ENCODE measurements around the gene C15orf62. TPM values are rescaled to one million over a fixed set of nuclear protein-coding genes. Genes with fewer than 3 reads are reported as not detected.

C15orf62 gene
- total RNA-seq, 1 donor from 2014 or later = 0.40 TPM

DNA sequence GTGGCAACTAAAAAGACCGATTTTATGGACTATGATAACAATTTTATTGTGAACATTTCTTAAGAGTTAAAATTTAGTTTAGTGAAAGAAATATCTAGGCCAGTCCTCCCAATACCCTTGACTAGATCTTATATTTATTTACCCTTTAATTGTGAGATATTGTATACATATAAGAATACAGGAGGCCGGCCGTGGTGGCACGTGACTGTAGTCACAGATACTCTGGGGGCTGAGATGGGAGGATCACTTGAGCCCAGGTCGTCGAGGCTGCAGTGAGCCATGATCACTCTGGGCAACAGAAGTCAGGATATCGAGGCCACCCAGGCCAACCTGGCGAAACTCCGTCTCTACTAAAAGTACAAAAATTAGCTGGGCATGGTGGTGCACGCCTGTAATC lies 14.0 kb upstream of the C15orf62 start:
- DNase-seq (ENCODE audit: low read depth in 2 of 2) = no peak

DNA sequence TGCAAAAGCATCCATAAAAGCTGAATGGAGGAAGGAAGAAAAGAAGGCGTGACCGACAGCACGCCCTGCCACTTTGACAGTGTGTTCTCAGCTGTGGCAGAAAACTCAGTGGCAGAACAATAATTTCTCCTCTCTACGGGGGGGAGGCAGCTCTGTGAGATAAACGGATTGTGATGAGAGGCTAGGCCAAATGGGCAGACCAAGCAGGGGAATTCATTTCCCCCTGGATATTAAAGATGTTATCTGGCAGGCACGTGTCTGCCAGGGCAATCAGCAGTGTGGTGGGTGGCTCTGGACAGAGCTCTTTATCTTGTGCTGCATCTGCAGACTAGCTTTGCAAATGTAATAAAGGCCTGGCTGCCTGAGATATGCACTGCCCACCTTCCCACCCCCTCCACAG lies 12.8 kb upstream of the C15orf62 start:
- DNase-seq (ENCODE audit: low read depth in 2 of 2) = no peak

DNA sequence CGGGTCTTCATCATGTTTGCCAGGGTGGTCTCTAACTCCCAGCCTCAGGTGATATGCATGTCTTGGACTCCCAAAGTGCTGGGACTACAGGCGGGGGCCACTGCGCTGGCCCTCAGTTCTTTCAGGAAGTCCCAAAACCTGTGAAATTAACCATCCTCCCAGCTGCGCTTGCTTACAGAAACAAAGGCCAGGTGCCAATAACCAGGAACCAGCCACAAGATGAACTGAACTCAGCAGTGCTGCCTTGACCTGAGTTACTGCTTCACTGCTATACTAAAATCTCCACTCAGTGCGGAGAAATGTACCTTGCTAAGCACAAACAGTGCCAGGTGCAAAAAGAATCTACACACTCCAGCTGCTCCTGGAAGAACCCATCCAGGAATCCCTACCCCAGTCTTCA lies 9.8 kb upstream of the C15orf62 start:
- DNase-seq (ENCODE audit: low read depth in 2 of 2) = no peak

DNA sequence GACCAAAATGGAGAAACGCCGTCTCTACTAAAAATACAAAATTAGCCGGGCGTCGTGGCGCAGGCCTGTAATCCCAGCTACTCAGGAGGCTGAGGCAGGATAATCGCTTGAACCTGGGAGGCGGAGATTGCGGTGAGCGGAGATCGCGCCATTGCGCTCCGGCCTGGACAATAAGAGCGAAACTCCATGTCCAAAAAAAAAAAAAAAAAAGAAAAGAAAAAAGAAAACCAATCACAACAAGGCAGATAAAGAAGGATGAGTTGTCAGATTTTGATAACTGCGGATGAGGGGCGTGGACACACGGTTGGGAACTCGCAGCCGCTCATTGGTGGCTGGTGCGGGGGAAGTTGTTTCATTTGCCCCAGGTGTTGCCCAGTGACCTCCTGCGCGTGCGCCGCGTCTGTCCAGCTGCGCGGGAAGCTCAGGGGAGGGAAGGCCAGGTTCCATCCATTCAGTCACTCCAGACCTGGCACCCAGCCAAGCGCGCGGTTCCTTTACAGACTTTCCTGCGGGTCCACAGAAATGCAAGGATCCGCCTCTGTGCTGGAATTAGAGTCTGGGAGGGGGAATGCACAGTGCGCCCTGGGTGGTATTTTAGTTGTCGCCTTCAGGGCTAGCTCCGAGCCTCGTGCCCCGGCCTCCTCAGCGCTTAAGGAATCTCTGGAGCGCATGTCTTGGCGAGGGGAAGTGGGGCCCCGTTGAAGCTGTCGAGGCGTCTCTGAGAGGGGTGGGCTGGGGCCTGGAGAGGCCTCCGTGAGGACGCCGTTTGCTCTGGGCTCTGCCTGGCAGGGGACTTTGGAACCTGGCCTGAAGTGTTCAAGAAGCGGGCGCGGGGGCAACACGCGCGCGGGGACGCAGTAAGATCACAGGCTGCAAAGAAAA lies 6.6 kb upstream of the C15orf62 start:
- DNase-seq (ENCODE audit: low read depth in 2 of 2) = peak; percentile 49 to 89

DNA sequence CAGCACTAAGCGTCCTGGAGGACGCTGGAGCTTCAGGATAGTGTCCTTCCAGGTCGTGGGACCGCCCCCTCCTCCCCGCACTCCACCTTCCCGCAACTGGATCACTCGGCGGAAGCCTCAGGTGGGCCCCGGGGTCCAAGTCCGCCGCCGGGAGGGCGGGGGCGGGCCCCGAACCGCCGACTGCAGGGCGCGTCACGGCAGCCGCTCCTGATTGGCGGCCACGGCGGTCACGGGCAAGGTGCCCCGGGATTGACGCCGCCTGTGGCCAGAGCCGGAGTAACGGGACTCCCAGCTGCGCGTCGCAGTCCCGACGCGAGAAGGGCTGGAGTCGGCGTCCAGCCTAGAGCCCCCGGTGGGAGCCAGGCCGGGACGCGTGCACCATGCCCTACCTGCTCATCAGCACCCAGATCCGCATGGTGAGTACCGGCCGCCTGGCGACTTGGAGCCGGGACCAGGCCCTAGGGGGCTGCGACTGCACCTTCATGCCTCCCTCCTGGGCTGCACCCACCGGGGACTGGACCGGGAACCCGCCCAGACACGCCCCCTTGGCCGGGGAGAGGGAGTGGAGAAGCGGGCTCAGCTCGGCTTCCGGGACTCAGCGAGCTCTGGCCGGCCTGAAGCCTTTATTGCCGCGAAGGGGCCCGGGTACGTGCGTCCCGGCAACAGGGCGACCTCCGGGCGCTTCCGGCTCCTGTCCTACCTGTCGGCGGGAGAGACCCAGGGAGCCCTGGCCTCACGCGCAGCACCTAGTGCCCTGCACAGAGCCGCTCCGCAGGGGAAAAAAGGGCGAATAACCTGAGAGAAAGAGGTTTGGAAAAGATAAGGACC lies 5.8 kb upstream of the C15orf62 start, which contains the start of gene GCHFR:
Gene GCHFR, plus strand, starts transcription at position 268 of the 828 bp plus-strand sequence. Its CDS starts 113 bp downstream, at position 381.
- DNase-seq (ENCODE audit: low read depth in 2 of 2) = peak; percentile 63 to 82

DNA sequence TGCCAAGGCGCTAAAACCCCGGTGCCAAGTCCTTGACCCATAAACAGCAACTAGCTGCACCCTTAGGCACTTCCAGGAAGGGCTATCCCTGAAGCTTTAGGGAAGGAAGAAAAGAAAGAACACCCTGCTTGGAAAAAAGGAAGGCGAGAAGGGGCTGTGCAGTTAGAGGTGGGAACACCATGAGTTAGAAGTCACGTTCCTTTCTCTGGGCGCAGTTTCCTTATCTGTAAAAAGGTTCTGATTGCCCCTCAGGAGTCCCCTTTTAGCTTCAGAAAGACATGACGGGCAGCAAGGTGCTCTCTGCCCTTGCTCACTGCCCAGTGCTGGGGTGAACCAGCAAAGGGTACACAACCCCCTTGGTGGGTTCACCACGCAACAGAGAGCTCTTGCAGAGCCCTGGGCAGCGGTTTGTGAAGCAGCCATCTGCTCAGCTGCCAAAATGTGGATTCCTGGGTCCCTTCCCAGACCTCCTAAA lies 5.1 kb upstream of the C15orf62 start:
- DNase-seq (ENCODE audit: low read depth in 2 of 2) = no peak

DNA sequence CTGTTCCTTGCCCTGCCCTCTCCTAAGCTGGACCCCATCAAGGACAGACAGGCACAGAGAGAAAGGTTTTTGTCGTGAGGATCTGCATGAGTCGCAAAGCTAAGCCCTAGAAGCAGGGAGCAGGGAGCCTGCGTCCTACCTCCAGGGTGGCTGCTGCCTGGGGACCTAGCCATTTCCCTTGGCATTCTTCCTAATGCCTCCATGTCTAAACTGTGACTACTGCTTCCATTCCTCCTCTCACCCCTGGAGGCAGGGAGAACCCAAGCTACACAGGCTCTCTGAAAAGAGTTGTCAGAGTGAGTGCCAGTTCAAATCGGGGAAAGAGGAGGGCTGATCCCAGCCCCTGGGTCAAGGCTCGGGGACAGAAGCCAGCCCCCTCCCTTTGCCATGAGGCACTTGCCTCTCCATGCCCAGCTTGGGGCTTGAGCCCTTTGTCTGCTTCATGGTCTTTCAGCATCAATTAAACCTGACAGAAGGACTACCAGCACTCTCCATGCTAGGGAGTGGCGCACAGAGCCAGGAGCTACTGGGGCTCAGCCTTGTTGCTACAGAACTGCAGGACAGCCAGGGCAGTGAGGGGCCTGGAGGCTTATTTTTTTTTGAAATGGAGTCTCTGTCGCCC lies 3.5 kb upstream of the C15orf62 start:
- DNase-seq (ENCODE audit: low read depth in 2 of 2) = no peak

DNA sequence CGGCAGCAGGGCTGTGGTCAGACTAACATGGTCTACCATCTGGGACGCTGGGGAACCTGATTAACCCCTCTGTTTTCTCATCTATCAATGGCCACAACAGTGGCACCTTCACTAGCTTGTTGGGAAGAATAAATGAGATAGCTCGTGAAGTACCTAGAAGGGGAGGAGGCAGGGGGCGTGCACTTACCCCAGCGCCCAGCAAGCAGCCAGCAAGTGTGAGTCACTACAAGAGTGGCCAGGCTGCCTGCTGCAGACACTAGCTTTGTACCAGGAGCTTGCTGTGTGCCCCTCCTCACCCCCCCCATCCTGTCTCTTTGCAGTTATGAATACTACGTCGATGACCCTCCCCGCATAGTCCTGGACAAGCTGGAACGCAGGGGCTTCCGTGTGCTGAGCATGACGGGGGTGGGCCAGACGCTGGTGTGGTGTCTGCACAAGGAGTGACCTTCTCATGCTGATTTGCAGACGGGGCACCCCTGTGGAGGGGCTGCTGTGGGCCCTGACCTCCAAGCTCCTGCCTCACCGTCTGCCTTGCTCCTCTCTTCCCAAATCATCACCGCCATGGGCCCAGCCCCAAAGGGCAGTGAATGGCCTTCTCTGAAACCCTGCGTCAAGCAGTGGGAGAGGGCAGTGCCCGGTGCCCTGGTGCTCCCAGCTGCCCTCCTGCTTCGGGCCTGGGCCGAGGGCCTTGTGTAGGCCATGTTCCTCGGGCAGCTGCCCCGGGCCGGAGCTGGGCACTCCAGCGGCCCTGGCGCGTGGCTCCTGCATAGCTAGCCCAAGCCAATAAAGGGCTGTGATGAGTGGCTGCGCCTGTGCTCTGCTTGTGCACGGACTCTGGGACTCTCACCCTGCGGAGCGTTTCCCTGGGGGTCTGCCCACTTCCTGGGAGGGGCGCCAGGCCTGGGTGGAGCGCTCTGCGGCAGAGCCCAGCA lies 2.6 kb upstream of the C15orf62 start:
- peak in 1 of 2 donors; percentile 67 for DNase-seq (ENCODE audit: low read depth in 2 of 2)

DNA sequence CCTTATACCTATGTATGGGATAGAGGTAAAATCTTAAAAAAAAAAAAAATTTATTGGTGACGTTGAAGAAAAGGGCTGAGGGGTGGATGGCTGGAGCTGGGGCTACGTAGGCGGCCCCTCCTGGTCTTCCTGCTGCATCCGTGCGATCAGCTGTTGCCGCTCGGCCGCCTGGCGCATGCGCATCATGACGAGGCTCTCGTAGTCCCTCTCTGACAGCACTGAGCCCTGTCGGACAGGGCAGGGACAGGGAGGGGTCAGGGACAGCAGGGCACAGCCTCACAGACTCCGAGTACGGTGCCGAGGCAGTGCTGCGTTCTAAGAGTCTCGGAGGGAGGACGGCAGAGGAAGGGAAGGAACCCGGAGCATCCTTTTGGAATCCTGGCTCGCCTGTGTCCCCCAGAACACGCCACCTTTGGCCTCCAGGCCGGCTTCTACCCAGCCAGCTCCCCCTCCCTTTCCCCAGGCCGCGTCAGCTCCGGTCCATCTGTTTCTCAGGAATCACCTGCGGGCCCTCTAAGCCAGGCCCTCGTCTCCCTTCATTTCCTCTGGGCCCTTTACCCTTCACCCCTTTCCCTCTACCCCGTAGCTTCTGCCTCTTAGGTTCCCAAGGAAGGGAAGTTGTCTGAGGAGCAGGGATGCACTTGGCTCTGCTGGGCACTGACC lies 1.8 kb upstream of the C15orf62 start:
- DNase-seq (ENCODE audit: low read depth in 2 of 2) = peak in 1 of 2 donors; percentile 34

DNA sequence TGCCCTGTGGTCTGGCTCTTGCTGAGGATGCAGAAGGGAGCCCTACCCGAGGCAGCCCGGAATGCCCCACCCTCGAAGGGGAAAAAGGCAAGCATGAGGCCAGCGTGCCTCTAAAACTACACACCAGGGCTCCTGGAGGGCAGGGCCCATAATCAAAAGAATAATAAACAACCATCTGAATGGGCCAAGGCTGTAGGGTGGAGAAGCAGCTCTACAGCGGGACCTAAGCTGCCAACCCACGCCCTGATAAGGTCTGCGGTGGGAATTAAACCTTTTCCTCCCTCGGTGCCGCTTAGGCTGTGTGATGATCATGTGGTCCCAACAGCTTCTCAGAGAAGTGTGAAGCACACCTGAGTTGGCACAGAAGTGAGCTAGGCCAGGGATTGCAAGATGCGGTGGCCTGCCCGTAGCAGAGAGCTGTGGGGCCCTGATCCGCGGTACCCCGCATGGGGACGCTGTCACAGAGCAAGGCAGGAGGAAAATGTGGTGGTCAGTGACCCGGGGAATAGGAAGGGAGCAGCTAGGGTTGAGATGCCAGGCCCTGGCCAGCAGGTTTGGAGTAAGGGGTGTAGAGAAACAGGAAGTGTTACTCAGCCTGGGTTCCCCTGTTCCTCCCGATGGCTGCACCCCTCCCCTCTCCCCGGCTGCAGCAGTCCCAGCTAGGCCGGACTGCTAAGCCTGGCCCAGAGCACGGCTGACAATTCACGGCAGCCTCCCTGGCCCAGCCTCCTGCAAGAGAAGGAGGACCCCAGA lies 1.1 kb upstream of the C15orf62 start:
- DNase-seq (ENCODE audit: low read depth in 2 of 2) = peak in 1 of 2 donors; percentile 23

DNA sequence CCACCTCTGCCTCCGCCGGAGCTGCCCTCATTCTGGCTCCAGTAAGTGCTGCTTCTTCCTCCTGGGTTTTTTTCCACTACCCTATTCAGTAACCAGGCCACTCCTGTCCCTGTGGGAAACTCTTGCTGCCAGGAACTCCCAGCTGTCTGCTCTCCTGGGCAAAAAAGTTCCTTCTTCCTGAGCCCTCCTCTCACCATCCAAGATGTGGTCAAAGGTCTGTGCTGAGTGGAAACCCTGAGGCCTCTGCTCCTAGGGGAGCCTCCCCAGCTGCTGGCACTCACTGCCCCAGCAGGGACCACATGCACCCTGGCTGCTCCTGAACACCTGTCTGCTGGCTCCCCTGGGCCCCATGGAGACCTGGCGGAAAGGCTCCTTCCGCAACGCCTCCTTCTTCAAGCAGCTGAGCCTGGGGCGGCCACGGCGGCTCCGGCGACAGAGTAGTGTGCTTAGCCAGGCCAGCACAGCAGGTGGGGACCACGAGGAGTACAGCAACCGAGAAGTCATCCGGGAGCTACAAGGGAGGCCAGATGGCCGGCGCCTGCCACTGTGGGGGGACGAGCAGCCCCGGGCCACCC lies 454 bp downstream of the C15orf62 start:
- peak in 1 of 2 donors; percentile 21 for DNase-seq (ENCODE audit: low read depth in 2 of 2)

DNA sequence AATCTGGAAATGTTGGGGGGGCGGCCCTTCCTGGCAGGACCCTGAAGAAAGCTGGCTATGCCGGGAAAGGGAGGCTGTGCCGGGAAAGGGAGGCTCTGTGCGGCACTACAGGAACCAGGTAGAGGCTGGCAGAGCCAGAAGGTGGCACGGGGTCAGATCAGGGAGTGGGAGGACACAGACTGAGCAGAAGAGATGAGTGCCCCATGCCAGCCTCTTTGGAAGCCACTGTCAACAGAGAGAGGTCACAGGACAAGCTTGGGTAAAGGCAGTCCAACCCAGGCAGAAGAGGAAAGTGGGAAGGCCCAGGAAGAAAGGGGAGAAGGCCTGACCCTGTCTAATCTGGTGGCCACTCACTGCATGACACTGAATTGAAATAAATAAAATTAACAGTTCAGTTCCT lies 1.5 kb downstream of the C15orf62 start:
- no peak for DNase-seq (ENCODE audit: low read depth in 2 of 2)

DNA sequence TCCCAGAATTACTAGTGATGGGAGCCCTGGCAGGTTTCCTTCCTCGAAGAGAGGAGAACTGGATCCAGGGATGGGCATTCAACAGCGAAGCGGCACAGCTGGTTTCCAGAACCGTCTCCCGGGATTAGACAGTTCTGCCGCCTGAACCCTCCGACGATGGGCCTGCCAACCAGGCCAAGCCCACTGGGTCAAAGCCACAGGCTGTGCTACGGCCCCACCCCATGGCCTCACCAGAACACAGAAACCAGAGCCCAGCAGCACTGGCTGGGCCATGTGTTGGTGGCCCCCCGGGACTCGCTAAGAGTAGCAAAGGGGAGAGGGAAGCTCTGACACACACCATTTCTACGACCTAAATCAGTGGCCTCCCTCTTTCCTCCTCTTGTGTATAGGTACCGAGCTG lies 2.2 kb downstream of the C15orf62 start:
- no peak for DNase-seq (ENCODE audit: low read depth in 2 of 2)

DNA sequence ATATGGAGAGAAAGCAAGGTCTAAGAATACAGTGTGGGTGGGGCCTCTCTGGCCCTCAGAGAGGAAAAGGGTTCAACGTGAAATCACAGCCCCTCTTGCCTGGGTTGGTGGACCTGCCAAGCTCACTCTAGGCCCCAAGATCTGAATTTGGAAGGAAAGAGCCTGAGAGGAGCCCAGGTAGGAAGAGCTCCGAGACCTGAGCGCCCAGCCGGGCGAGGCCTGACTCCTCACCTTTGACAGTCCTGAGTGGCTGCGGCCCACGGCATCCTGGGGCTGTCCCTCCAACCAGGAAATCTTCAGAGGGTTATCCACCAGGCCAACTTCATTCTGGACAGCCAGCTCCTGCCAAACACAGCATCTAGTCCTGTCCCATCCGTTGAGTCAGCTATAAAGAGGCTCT lies 3.7 kb downstream of the C15orf62 start:
- DNase-seq (ENCODE audit: low read depth in 2 of 2) = no peak

DNA sequence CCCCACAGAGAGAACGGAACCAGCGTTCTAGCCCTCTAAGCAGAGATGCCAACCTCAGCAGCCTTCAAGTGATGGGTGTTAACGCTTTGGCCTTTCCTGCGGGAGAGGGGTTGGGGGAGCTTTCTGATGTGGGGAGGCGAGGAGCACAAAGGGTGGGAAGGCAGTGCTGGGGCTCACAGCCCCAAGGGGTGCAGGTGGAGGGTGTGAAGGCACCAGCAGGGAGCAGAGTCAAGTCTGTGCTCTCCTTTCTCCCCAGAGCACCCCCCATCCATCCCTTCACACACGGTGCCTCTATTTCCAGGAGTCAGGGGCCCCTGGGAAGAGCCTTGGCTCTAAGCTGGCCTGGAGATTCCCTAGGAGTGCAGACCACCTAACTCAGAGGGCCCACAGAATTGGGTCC lies 4.1 kb downstream of the C15orf62 start:
- DNase-seq (ENCODE audit: low read depth in 2 of 2) = no peak

DNA sequence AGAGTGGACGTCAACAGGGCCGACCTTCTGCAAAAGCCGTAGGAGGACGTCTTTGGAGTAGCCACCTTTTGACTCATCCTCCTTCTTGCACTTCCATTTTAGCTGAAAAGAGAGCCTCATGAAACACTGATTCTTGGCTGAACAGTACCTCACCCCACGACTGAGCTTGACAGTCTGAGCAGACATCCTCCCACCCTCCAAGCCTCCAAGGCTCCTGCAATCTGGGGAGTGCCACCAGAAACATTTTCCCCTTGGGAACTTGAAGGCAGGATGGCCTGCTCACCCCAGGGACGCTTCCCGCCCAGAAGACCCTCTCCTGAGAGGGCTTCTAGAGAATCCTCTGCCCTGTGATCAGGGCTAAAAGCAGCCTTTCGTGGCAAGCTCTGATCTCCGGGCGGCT lies 5.2 kb downstream of the C15orf62 start:
- no peak for DNase-seq (ENCODE audit: low read depth in 2 of 2)

DNA sequence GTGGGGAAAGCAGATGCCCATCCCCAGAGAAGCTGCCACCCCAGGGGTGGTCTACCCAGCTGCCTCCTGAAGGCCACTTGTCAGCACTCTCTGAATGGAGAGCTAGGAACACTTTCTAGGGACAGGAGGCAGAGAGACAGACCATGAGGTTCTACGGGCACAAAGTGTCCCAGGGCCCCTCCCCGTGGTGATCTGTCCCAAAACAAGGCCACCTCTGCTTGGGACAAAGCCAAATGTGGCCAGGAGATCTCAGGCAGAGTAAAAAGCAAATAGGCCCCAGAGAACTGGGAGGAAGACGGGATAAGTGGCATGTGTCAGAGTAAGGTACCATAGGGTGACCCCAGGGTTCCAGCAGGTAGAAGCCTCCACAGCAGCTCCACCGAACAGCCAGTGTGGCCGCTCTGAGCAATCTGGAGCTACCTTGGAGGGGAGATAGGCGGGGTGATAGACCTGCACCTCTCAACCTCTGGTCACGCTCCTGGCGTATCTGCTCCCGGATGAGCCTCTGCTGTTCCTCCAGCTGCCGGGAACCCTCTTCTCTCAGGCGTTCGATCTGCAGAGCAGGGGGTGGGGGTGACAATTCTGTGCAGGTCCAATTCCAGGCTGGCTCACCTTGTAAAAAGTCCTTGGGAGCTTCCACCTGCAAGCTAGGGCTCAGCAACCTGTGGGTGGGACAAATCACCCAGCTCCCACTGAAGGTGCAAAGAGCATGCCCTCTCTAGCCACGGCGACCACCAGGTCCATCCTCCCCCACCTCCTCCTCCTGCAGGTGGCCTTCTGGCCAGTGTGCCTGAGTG lies 6.2 kb downstream of the C15orf62 start:
- no peak for DNase-seq (ENCODE audit: low read depth in 2 of 2)

DNA sequence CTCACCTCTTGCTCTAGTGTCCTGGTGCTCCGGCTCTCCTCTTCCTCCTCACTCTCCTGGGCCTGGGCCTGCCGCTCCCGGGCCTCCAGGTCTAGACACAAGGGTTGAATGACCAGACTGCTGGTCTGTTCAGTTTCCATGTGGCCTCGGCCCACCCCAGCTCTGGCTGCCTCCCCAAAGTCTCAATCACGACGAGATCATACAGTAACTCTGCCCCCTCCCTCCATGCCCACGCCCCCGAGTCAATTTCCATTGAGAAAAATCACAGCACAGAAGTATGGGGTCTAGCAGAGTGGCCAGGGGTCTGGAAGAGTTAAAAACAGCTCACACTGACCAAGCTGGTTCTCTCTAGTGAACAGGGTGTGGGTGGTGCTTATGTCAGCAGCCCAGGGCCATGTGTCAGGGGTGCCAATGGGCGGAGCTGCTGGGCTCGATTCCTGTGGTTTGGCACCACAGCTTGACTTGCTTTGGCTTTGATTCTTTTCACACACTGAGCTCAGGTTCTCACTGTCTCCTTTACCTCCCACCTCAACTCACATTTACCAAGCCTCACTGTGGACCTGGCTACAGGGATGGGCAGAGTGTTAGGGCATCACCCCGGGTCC lies 6.9 kb downstream of the C15orf62 start:
- DNase-seq (ENCODE audit: low read depth in 2 of 2) = no peak
